ENCODE data around the gene ANO7. TPM values are rescaled to one million over a fixed set of nuclear protein-coding genes. Genes with fewer than 3 reads are reported as not detected.
A peak's percentile ranks its signal among the peaks of the same experiment; 100 is the strongest.

Gene ANO7
- total RNA-seq, 2 experiments from 2014 or later, result 0.14 to 0.25 TPM

GRCh38 chr2:241258505-241259280, 70.2 kb downstream of the ANO7 start:
- H3K4me3 Mint-ChIP-seq, result no peak overlapping the region
- Histone ChIP-seq H3K4me1 (ENCODE audit: insufficient read depth, low read length) (no peaks in the 10 kb centered on the region), H3K36me3 (ENCODE audit: insufficient read depth, low read length) (peaks cover 89% of the 10 kb centered on the region), H3K27ac (ENCODE audit: low read depth in 1 of 2, low read length in 2 of 2) (no peak overlapping the region), H3K9me3 (ENCODE audit: control insufficient read depth in 1 of 2, insufficient read depth in 1 of 2, low read length in 2 of 2) (no peaks in the 10 kb centered on the region), H3K4me3 (ENCODE audit: low read length) (no peak overlapping the region), H3K27me3 (ENCODE audit: control insufficient read depth in 1 of 2, insufficient read depth in 2 of 2, low read length in 2 of 2) (no peaks in the 10 kb centered on the region)
- no peaks in the 10 kb centered on the region for H3K27me3 Mint-ChIP-seq
- H3K9me3 Mint-ChIP-seq, result no peaks in the 10 kb centered on the region
- H3K4me1 Mint-ChIP-seq (ENCODE audit: low read depth), result peaks cover 9% of the 10 kb centered on the region
- H3K36me3 Mint-ChIP-seq (ENCODE audit: low read depth), result peaks cover 93% of the 10 kb centered on the region
- intact Hi-C loops (cut with DNase I, micrococcal nuclease), result loop anchor here in 1 of 2 experiments (10.0 kb wide), 1 partner anchor 346 kb away; no protein-coding TSS in a partner anchor
- DNase-seq (no peak), ATAC-seq (ENCODE audit: poor library complexity) (no peak)
- TF ChIP-seq CTCF (IDR thresholded peaks at IDR 0.05), result no peak
- ChIA-PET CTCF (no interaction called here), POLR2A (no interaction called here)
- H3K27ac Mint-ChIP-seq, result no peak overlapping the region

GRCh38 chr2:241260911-241261310, 72.4 kb downstream of the ANO7 start:
- peaks cover 82% of the 10 kb centered on the region for H3K36me3 Mint-ChIP-seq (ENCODE audit: low read depth)
- Histone ChIP-seq H3K4me1 (ENCODE audit: insufficient read depth, low read length) (no peaks in the 10 kb centered on the region), H3K36me3 (ENCODE audit: insufficient read depth, low read length) (peaks cover 88% of the 10 kb centered on the region), H3K4me3 (ENCODE audit: low read length) (no peak overlapping the region), H3K27ac (ENCODE audit: low read depth in 1 of 2, low read length in 2 of 2) (no peak overlapping the region), H3K9me3 (ENCODE audit: control insufficient read depth in 1 of 2, insufficient read depth in 1 of 2, low read length in 2 of 2) (no peaks in the 10 kb centered on the region), H3K27me3 (ENCODE audit: control insufficient read depth in 1 of 2, insufficient read depth in 2 of 2, low read length in 2 of 2) (no peaks in the 10 kb centered on the region)
- ChIA-PET POLR2A (no interaction called here), CTCF (no interaction called here)
- no peak for TF ChIP-seq CTCF (IDR thresholded peaks at IDR 0.05)
- ATAC-seq (ENCODE audit: poor library complexity), result no peak
- H3K4me3 Mint-ChIP-seq, result no peak overlapping the region
- DNase-seq, result no peak
- no peak overlapping the region for H3K27ac Mint-ChIP-seq
- intact Hi-C loops (cut with DNase I, micrococcal nuclease), result no loop called here
- peaks cover 9% of the 10 kb centered on the region for H3K4me1 Mint-ChIP-seq (ENCODE audit: low read depth)
- H3K27me3 Mint-ChIP-seq, result no peaks in the 10 kb centered on the region
- no peaks in the 10 kb centered on the region for H3K9me3 Mint-ChIP-seq

GRCh38 chr2:241261628-241262027, 73.2 kb downstream of the ANO7 start:
- H3K27ac Mint-ChIP-seq, result peak overlapping the region; percentile 30
- no peaks in the 10 kb centered on the region for H3K9me3 Mint-ChIP-seq
- no peak overlapping the region for H3K4me3 Mint-ChIP-seq
- H3K36me3 Mint-ChIP-seq (ENCODE audit: low read depth), result peaks cover 82% of the 10 kb centered on the region
- no peak overlapping the region for H3K27ac ChIP-seq (ENCODE audit: low read depth in 1 of 2, low read length in 2 of 2)
- no peak for TF ChIP-seq CTCF (IDR thresholded peaks at IDR 0.05)
- CTCF ChIA-PET, result no interaction called here
- DNase-seq, result no peak
- intact Hi-C loops (cut with DNase I, micrococcal nuclease), result no loop called here
- no peaks in the 10 kb centered on the region for H3K27me3 ChIP-seq (ENCODE audit: control insufficient read depth in 1 of 2, insufficient read depth in 2 of 2, low read length in 2 of 2)
- H3K27me3 Mint-ChIP-seq, result no peaks in the 10 kb centered on the region
- H3K36me3 ChIP-seq (ENCODE audit: insufficient read depth, low read length), result peaks cover 87% of the 10 kb centered on the region
- ATAC-seq (ENCODE audit: poor library complexity), result no peak
- H3K4me3 ChIP-seq (ENCODE audit: low read length), result no peak overlapping the region
- peaks cover 9% of the 10 kb centered on the region for H3K4me1 Mint-ChIP-seq (ENCODE audit: low read depth)
- POLR2A ChIA-PET, result no interaction called here
- no peaks in the 10 kb centered on the region for H3K4me1 ChIP-seq (ENCODE audit: insufficient read depth, low read length)
- H3K9me3 ChIP-seq (ENCODE audit: control insufficient read depth in 1 of 2, insufficient read depth in 1 of 2, low read length in 2 of 2), result no peaks in the 10 kb centered on the region

All from CD4-positive, alpha-beta T cell (primary cell).